ENCODE data around the gene PDZD4. TPM values are rescaled to one million over a fixed set of nuclear protein-coding genes. Genes with fewer than 3 reads are reported as not detected.

PDZD4 gene
- total and polyA plus RNA-seq, 10 of the 15 experiments (the other 5 are each of a cell fraction or from before 2014, with no cell fraction given) = 0.01 to 0.15 (median 0.04) TPM; not detected in 6

- TF ChIP-seq CREB1 (IDR thresholded peaks at IDR 0.05; ENCODE audit: low read depth) = no peak
- TF ChIP-seq BRCA1 (IDR thresholded peaks at IDR 0.05; ENCODE audit: low read depth, low read length) = no peak
- TF ChIP-seq, protein P1, sequence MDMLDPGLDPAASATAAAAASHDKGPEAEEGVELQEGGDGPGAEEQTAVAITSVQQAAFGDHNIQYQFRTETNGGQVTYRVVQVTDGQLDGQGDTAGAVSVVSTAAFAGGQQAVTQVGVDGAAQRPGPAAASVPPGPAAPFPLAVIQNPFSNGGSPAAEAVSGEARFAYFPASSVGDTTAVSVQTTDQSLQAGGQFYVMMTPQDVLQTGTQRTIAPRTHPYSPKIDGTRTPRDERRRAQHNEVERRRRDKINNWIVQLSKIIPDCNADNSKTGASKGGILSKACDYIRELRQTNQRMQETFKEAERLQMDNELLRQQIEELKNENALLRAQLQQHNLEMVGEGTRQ (IDR thresholded peaks at IDR 0.05; ENCODE audit: borderline replicate concordance, low read depth, low read length) = no peak
- TF ChIP-seq EZH2 (IDR thresholded peaks at IDR 0.05; ENCODE audit: borderline replicate concordance, control insufficient read depth, low read depth, low read length) = no peak
Measured at GRCh38 chrX:153851981-153852380, 21.6 kb upstream of the PDZD4 start (continued).

- ChIA-PET POLR2A (no interaction called here), RAD21 (ENCODE audit: unreplicated experiment) (no interaction called here), CTCF (interaction anchor here (1.1 kb wide), 1 partner anchor 99 kb away, joined by 3 read pairs; no protein-coding TSS in a partner anchor), SMC1A (ENCODE audit: uncharacterized antibody, unreplicated experiment) (no interaction called here)
- in situ Hi-C loops (cut with MboI) = no loop called here
- H3K36me3 ChIP-seq (ENCODE audit: control insufficient read depth in 2 of 2, insufficient read depth in 2 of 2, low read length in 1 of 2) = no peaks in the 10 kb centered on the region
- no peak for TF ChIP-seq SIN3A (IDR thresholded peaks at IDR 0.05; ENCODE audit: low read depth, low read length)
- BruUV-seq (replicated peaks) = no TSS peak
- intact Hi-C loops (cut with micrococcal nuclease; ENCODE audit: unreplicated experiment) = no loop called here
- no peak overlapping the region for H3K4me2 ChIP-seq (ENCODE audit: control insufficient read depth, insufficient read depth)
- H3K27me3 ChIP-seq (replicated peaks in 1 of 2; ENCODE audit: control insufficient read depth in 2 of 2, insufficient read depth in 2 of 2, low read length in 1 of 2) = peaks cover 0 to 2% of the 10 kb centered on the region in 2 experiments; a peak in 3 of 4 replicates
- H2AFZ ChIP-seq (ENCODE audit: control insufficient read depth, low read depth, low read length) = no peak overlapping the region
- H3K4me1 ChIP-seq (ENCODE audit: control insufficient read depth, insufficient read depth, low read length) = no peaks in the 10 kb centered on the region
- H3K4me3 ChIP-seq = no peak overlapping the region
- H3K79me2 ChIP-seq (ENCODE audit: control insufficient read depth, insufficient read depth, low read length) = no peaks in the 10 kb centered on the region
- DNase-seq (ENCODE audit: low read depth, low spot score) (no peak), ATAC-seq (no peak), FAIRE-seq (no peak)
- H3K9ac ChIP-seq (ENCODE audit: control insufficient read depth, insufficient read depth, low read length) = no peak overlapping the region
- H4K20me1 ChIP-seq (ENCODE audit: control insufficient read depth, insufficient read depth) = no peaks in the 10 kb centered on the region
- H3K9me3 ChIP-seq (replicated peaks; ENCODE audit: control insufficient read depth, insufficient read depth, low read length) = no peaks in the 10 kb centered on the region
- no peak overlapping the region for H3K27ac ChIP-seq (ENCODE audit: control insufficient read depth, insufficient read depth)
- 53% methylated on average over 3 of the region's 3 CpGs for WGBS (ENCODE audit: insufficient coverage, insufficient replicate concordance, low lambda C conversion rate, missing lambda C conversion rate)
Measured at GRCh38 chrX:153848325-153848724, 18.0 kb upstream of the PDZD4 start.

GRCh38 chrX:153845842-153846241 lies 15.5 kb upstream of the PDZD4 start:
- H4K20me1 ChIP-seq (ENCODE audit: control insufficient read depth, insufficient read depth) = no peaks in the 10 kb centered on the region
- POLR2A ChIA-PET = no interaction called here
- in situ Hi-C loops (cut with MboI) = no loop called here
- no peak for TF ChIP-seq NR2C1 (IDR thresholded peaks at IDR 0.05)
- no peak for TF ChIP-seq CREB1 (IDR thresholded peaks at IDR 0.05; ENCODE audit: low read depth)
- TF ChIP-seq, protein P2, sequence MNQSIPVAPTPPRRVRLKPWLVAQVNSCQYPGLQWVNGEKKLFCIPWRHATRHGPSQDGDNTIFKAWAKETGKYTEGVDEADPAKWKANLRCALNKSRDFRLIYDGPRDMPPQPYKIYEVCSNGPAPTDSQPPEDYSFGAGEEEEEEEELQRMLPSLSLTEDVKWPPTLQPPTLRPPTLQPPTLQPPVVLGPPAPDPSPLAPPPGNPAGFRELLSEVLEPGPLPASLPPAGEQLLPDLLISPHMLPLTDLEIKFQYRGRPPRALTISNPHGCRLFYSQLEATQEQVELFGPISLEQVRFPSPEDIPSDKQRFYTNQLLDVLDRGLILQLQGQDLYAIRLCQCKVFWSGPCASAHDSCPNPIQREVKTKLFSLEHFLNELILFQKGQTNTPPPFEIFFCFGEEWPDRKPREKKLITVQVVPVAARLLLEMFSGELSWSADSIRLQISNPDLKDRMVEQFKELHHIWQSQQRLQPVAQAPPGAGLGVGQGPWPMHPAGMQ (IDR thresholded peaks at IDR 0.05; ENCODE audit: borderline replicate concordance) = no peak
- no peak for TF ChIP-seq GABPA (IDR thresholded peaks at IDR 0.05; ENCODE audit: low read depth)
- TF ChIP-seq RCOR1 (conservative IDR thresholded peaks at IDR 0.05; ENCODE audit: low read depth, low read length) = no peak
- TF ChIP-seq TAF1 (IDR thresholded peaks at IDR 0.05; ENCODE audit: borderline replicate concordance, low read depth, low read length) = no peak
- no peak for TF ChIP-seq JUND (IDR thresholded peaks at IDR 0.05; ENCODE audit: low read depth, low read length)
- TF ChIP-seq SMAD5 (IDR thresholded peaks at IDR 0.05; ENCODE audit: low read depth) = no peak
- no peak for TF ChIP-seq CHD2 (IDR thresholded peaks at IDR 0.05; ENCODE audit: borderline replicate concordance, low read depth, low read length)
- no peak for TF ChIP-seq CBX3 (IDR thresholded peaks at IDR 0.05; ENCODE audit: borderline replicate concordance, low read depth)
- no peak for TF ChIP-seq NFIC (IDR thresholded peaks at IDR 0.05; ENCODE audit: low read depth, low read length)
- TF ChIP-seq STAT1 (conservative IDR thresholded peaks at IDR 0.05) = no peak

More at GRCh38 chrX:153845842-153846241, 15.5 kb upstream of the PDZD4 start:
- Histone ChIP-seq H3K4me2 (ENCODE audit: control insufficient read depth, insufficient read depth) (no peak overlapping the region), H3K4me3 (no peak overlapping the region), H3K27me3 (replicated peaks in 1 of 2; ENCODE audit: control insufficient read depth in 2 of 2, insufficient read depth in 2 of 2, low read length in 1 of 2) (no peaks in the 10 kb centered on the region; a peak in 1 of 4 replicates), H3K36me3 (ENCODE audit: control insufficient read depth in 2 of 2, insufficient read depth in 2 of 2, low read length in 1 of 2) (no peaks in the 10 kb centered on the region), H3K4me1 (ENCODE audit: control insufficient read depth, insufficient read depth, low read length) (no peaks in the 10 kb centered on the region), H3K79me2 (ENCODE audit: control insufficient read depth, insufficient read depth, low read length) (no peaks in the 10 kb centered on the region), H3K9me3 (replicated peaks; ENCODE audit: control insufficient read depth, insufficient read depth, low read length) (no peaks in the 10 kb centered on the region; the same call in 2 of the 3 replicates), H3K27ac (ENCODE audit: control insufficient read depth, insufficient read depth) (no peak overlapping the region), H2AFZ (ENCODE audit: control insufficient read depth, low read depth, low read length) (no peak overlapping the region), H3K9ac (ENCODE audit: control insufficient read depth, insufficient read depth, low read length) (no peak overlapping the region)
- no TSS peak for BruUV-seq (replicated peaks)
- DNase-seq (ENCODE audit: low read depth, low spot score) (no peak), FAIRE-seq (no peak), ATAC-seq (no peak)
- 2% methylated on average over 3 of the region's 3 CpGs for WGBS (ENCODE audit: insufficient coverage, insufficient replicate concordance, low lambda C conversion rate, missing lambda C conversion rate)
- ChIA-PET SMC1A (ENCODE audit: uncharacterized antibody, unreplicated experiment) (no interaction called here), RAD21 (ENCODE audit: unreplicated experiment) (no interaction called here), CTCF (no interaction called here)
- intact Hi-C loops (cut with micrococcal nuclease; ENCODE audit: unreplicated experiment) = no loop called here

Data from GM12878 (cell line).